CD4-positive, alpha-beta memory T cell (primary cell): ENCODE measurements around the gene CDK7. TPM values are rescaled to one million over a fixed set of nuclear protein-coding genes. Genes with fewer than 3 reads are reported as not detected.
"Not testable (repeated sequence)": the region's sequence is repeated elsewhere in the genome, so short reads cannot be mapped to it uniquely, and the experiment has no call there.

Source experiments
- CTCF ChIA-PET: fragments of 350-600 bp; sonication (Branson Sonifier 250); formaldehyde crosslinking; loops from one replicate; lab custom pipeline; 2021; ENCODE audit warnings: inconsistent platforms; ENCODE audit not compliant: partially characterized antibody; lab: Charles Lee
- POLR2A ChIA-PET: fragments of 350-600 bp; sonication (Branson Sonifier 250); formaldehyde crosslinking; loops from one replicate; lab custom pipeline; 2021; ENCODE audit not compliant: partially characterized antibody; lab: Charles Lee
- DNase-seq, 5 donors: peaks; one replicate each; pipeline versions ENCODE4 v3.0.0 to v3.0.0-alpha.2; 2020 to 2022; ENCODE audit warnings: mixed read lengths in 1 of 5
- H3K27ac ChIP-seq: one replicate; pipeline ENCODE4 v1.7.0; 2013; ENCODE audit warnings: low read depth, low read length
- H3K27me3 ChIP-seq: 2 replicates; pipeline ENCODE4 v1.7.0; 2013; ENCODE audit warnings: mild to moderate bottlenecking, low read length, moderate library complexity; ENCODE audit not compliant: insufficient read depth
- H3K36me3 ChIP-seq: 2 replicates; pipeline ENCODE4 v1.7.0; 2013; ENCODE audit warnings: mild to moderate bottlenecking, low read length, moderate library complexity; ENCODE audit not compliant: insufficient read depth
- H3K4me1 ChIP-seq: 2 replicates; pipeline ENCODE4 v1.7.0; 2013; ENCODE audit warnings: mild to moderate bottlenecking, low read length, moderate library complexity; ENCODE audit not compliant: insufficient read depth
- H3K4me3 ChIP-seq, 2 donors: one replicate each; pipeline ENCODE4 v1.7.0; 2013; ENCODE audit warnings: low read length in 2 of 2, mild to moderate bottlenecking in 1 of 2
- H3K9me3 ChIP-seq, 2 donors: one replicate each; pipeline ENCODE4 v1.7.0; 2013; ENCODE audit warnings: low read length in 2 of 2, control low read depth in 1 of 2; ENCODE audit not compliant: control insufficient read depth in 1 of 2
- H3K27ac Mint-ChIP-seq, 7 donors: one replicate each; pipeline ENCODE4 v1.8.0; 2020 to 2021; ENCODE audit warnings: mixed read lengths in 7 of 7, mild to moderate bottlenecking in 6 of 7, inconsistent platforms in 3 of 7, moderate library complexity in 3 of 7
- H3K27me3 Mint-ChIP-seq, 2 donors: one replicate each; pipeline ENCODE4 v1.8.0; 2020 to 2021; ENCODE audit warnings: mixed read lengths in 2 of 2
- H3K36me3 Mint-ChIP-seq, 2 donors: one replicate each; pipeline ENCODE4 v1.8.0; 2020 to 2021; ENCODE audit warnings: mixed read lengths in 2 of 2, inconsistent platforms in 1 of 2, mild to moderate bottlenecking in 1 of 2
- H3K4me1 Mint-ChIP-seq, 4 donors: one replicate each; pipeline ENCODE4 v1.8.0; 2020 to 2021; ENCODE audit warnings: mixed read lengths in 4 of 4, mild to moderate bottlenecking in 1 of 4
- H3K4me3 Mint-ChIP-seq, 8 donors: one replicate each; pipeline ENCODE4 v1.8.0; 2020 to 2021; ENCODE audit warnings: mixed read lengths in 8 of 8, mild to moderate bottlenecking in 7 of 8, moderate library complexity in 6 of 8, inconsistent platforms in 3 of 8
- H3K9me3 Mint-ChIP-seq, 8 donors: one replicate each; pipeline ENCODE4 v1.8.0; 2020 to 2021; ENCODE audit warnings: mixed read lengths in 8 of 8, mild to moderate bottlenecking in 5 of 8, inconsistent platforms in 3 of 8, moderate library complexity in 1 of 8
- intact Hi-C: fragments of 100-400 bp; cut with micrococcal nuclease; formaldehyde crosslinking; loops from one replicate; pipeline ENCODE4 v1.15.1; 2023
- polyA plus RNA-seq, 2 donors: library from polyadenylated mRNA; unstranded; fragments of 300-500 nt; fragmentation: Illumina TruSeq; gene quantifications; one replicate each; pipeline ENCODE4 v1.2.3, GENCODE V29; 2021
- total RNA-seq, 2 experiments: library from RNA; stranded (reverse); gene quantifications; one replicate each; pipeline ENCODE4 v1.2.3, GENCODE V29; 2021

Gene CDK7
- total and polyA plus RNA-seq, 4 experiments from 2014 or later: 16.5 to 34.4 (median 22.6) TPM

GRCh38 chr5:69219939-69220338 lies 14.7 kb upstream of the CDK7 start:
- DNase-seq: no peak
- Mint-ChIP-seq H3K36me3 (peaks cover 5 to 11% of the 10 kb centered on the region in 2 donors), H3K27ac (no peak overlapping the region), H3K4me3 (peak overlapping the region in 1 of 8 donors; percentile 29), H3K9me3 (peaks cover 0 to 4% (median 0%) of the 10 kb centered on the region in 8 donors), H3K27me3 (no peaks in the 10 kb centered on the region), H3K4me1 (peaks cover 19 to 27% (median 25%) of the 10 kb centered on the region in 4 donors)
- intact Hi-C loops: no loop called here
- Histone ChIP-seq H3K4me1 (peaks cover 22% of the 10 kb centered on the region), H3K36me3 (no peaks in the 10 kb centered on the region), H3K4me3 (no peak overlapping the region), H3K27me3 (no peaks in the 10 kb centered on the region), H3K9me3 (no peaks in the 10 kb centered on the region), H3K27ac (no peak overlapping the region)
- ChIA-PET CTCF (interaction anchor here (1.0 to 1.3 kb wide), 3 partner anchors 8 to 126 kb away, joined by 4 to 5 read pairs (median 4); partner anchors contain the start of gene SLC30A5), POLR2A (interaction anchor here (8.0 kb wide), 1 partner anchor 14 kb away, joined by 81 read pairs; the partner anchor contains the start of gene CDK7)

GRCh38 chr5:69220371-69220770 lies 14.3 kb upstream of the CDK7 start:
- DNase-seq, H3K27ac ChIP-seq, H3K9me3 ChIP-seq, H3K4me3 ChIP-seq, H3K27ac Mint-ChIP-seq, H3K27me3 Mint-ChIP-seq, H3K36me3 ChIP-seq, H3K27me3 ChIP-seq, intact Hi-C loops, H3K9me3 Mint-ChIP-seq: not testable (repeated sequence)
- CTCF ChIA-PET: interaction anchor here (1.1 kb wide), 1 partner anchor 127 kb away, joined by 4 read pairs; the partner anchor contains the start of gene SLC30A5
- Mint-ChIP-seq H3K4me1 (peaks cover 19 to 27% (median 24%) of the 10 kb centered on the region in 4 donors), H3K36me3 (peaks cover 5 to 11% of the 10 kb centered on the region in 2 donors), H3K4me3 (peak overlapping the region in 1 of 8 donors; percentile 29)
- H3K4me1 ChIP-seq: peaks cover 22% of the 10 kb centered on the region
- POLR2A ChIA-PET: interaction anchor here (8.0 kb wide), 1 partner anchor 13 kb away, joined by 81 read pairs; the partner anchor contains the start of gene CDK7

- H3K9me3 ChIP-seq, H3K36me3 ChIP-seq, H3K4me3 ChIP-seq, H3K4me3 Mint-ChIP-seq, H3K27me3 Mint-ChIP-seq, H3K9me3 Mint-ChIP-seq, intact Hi-C loops, DNase-seq, H3K27ac Mint-ChIP-seq, CTCF ChIA-PET, H3K27ac ChIP-seq, H3K27me3 ChIP-seq: not testable (repeated sequence)
- peaks cover 22% of the 10 kb centered on the region for H3K4me1 ChIP-seq
- peaks cover 19 to 26% (median 24%) of the 10 kb centered on the region in 4 donors for H3K4me1 Mint-ChIP-seq
- peaks cover 5 to 13% of the 10 kb centered on the region in 2 donors for H3K36me3 Mint-ChIP-seq
- POLR2A ChIA-PET: interaction anchor here (8.0 kb wide), 1 partner anchor 13 kb away, joined by 81 read pairs; the partner anchor contains the start of gene CDK7
Observed at GRCh38 chr5:69220833-69221232, 13.9 kb upstream of the CDK7 start.

GRCh38 chr5:69224520-69224919 lies 10.2 kb upstream of the CDK7 start:
- H3K27me3 Mint-ChIP-seq: no peaks in the 10 kb centered on the region
- H3K4me1 Mint-ChIP-seq: peaks cover 0 to 6% (median 3%) of the 10 kb centered on the region in 4 donors
- no peak overlapping the region for H3K4me3 ChIP-seq
- no peaks in the 10 kb centered on the region for H3K9me3 ChIP-seq
- no peak overlapping the region for H3K27ac ChIP-seq
- no peak overlapping the region for H3K27ac Mint-ChIP-seq
- H3K4me1 ChIP-seq: peaks cover 2% of the 10 kb centered on the region
- DNase-seq: no peak
- H3K4me3 Mint-ChIP-seq: no peak overlapping the region
- no peaks in the 10 kb centered on the region for H3K27me3 ChIP-seq
- peaks cover 5 to 10% of the 10 kb centered on the region in 2 donors for H3K36me3 Mint-ChIP-seq
- ChIA-PET POLR2A (interaction anchor here (0.6 kb wide), 1 partner anchor 138 kb away, joined by 3 read pairs; no protein-coding TSS in a partner anchor), CTCF (no interaction called here)
- intact Hi-C loops: no loop called here
- peaks cover 13% of the 10 kb centered on the region for H3K36me3 ChIP-seq
- peaks cover 0 to 1% (median 0%) of the 10 kb centered on the region in 8 donors for H3K9me3 Mint-ChIP-seq

- Mint-ChIP-seq H3K9me3 (no peaks in the 10 kb centered on the region), H3K27me3 (no peaks in the 10 kb centered on the region), H3K4me1 (peaks cover 0 to 4% (median 2%) of the 10 kb centered on the region in 4 donors), H3K27ac (no peak overlapping the region), H3K4me3 (no peak overlapping the region), H3K36me3 (peaks cover 0 to 13% of the 10 kb centered on the region in 2 donors)
- POLR2A ChIA-PET: interaction anchor here (1.5 kb wide), 1 partner anchor 9 kb away, joined by 6 read pairs; the partner anchor contains the start of gene CDK7
- Histone ChIP-seq H3K4me3 (no peak overlapping the region), H3K36me3 (peaks cover 13% of the 10 kb centered on the region), H3K4me1 (no peaks in the 10 kb centered on the region), H3K27ac (no peak overlapping the region), H3K9me3 (no peaks in the 10 kb centered on the region), H3K27me3 (no peaks in the 10 kb centered on the region)
- intact Hi-C loops: no loop called here
- no peak for DNase-seq
- CTCF ChIA-PET: no interaction called here
Observed at GRCh38 chr5:69225860-69226259, 8.8 kb upstream of the CDK7 start.

- Histone ChIP-seq H3K4me1 (peaks cover 5% of the 10 kb centered on the region), H3K36me3 (peaks cover 13% of the 10 kb centered on the region), H3K27ac (no peak overlapping the region), H3K27me3 (no peaks in the 10 kb centered on the region), H3K9me3 (no peaks in the 10 kb centered on the region), H3K4me3 (no peak overlapping the region)
- DNase-seq: no peak
- intact Hi-C loops: loop anchor here (5.0 kb wide), 1 partner anchor 188 kb away; no protein-coding TSS in a partner anchor
- ChIA-PET POLR2A (interaction anchor here (7.8 kb wide), 1 partner anchor 11 kb away, joined by 81 read pairs; a partner anchor contains a TSS), CTCF (no interaction called here)
- peaks cover 0 to 21% of the 10 kb centered on the region in 2 donors for H3K36me3 Mint-ChIP-seq
- no peak overlapping the region for H3K27ac Mint-ChIP-seq
- H3K4me1 Mint-ChIP-seq: peaks cover 1 to 16% (median 7%) of the 10 kb centered on the region in 4 donors
- H3K4me3 Mint-ChIP-seq: no peak overlapping the region
- no peaks in the 10 kb centered on the region for H3K9me3 Mint-ChIP-seq
- H3K27me3 Mint-ChIP-seq: no peaks in the 10 kb centered on the region
Observed at GRCh38 chr5:69230181-69230580, 4.5 kb upstream of the CDK7 start.

- Histone ChIP-seq H3K4me3 (no peak overlapping the region), H3K27me3 (no peaks in the 10 kb centered on the region), H3K27ac (no peak overlapping the region), H3K4me1 (peaks cover 15% of the 10 kb centered on the region), H3K9me3 (no peaks in the 10 kb centered on the region), H3K36me3 (peaks cover 13% of the 10 kb centered on the region)
- no peak for DNase-seq
- H3K4me1 Mint-ChIP-seq: peaks cover 7 to 27% (median 14%) of the 10 kb centered on the region in 4 donors
- CTCF ChIA-PET: no interaction called here
- no peak overlapping the region for H3K4me3 Mint-ChIP-seq
- intact Hi-C loops: loop anchor here (5.0 kb wide), 1 partner anchor 189 kb away; no protein-coding TSS in a partner anchor
- H3K27ac Mint-ChIP-seq: peak overlapping the region in 2 of 7 donors; percentile 16 to 24
- no peaks in the 10 kb centered on the region for H3K27me3 Mint-ChIP-seq
- H3K9me3 Mint-ChIP-seq: no peaks in the 10 kb centered on the region
- H3K36me3 Mint-ChIP-seq: peaks cover 0 to 18% of the 10 kb centered on the region in 2 donors
- POLR2A ChIA-PET: interaction anchor here (7.8 kb wide), 1 partner anchor 12 kb away, joined by 81 read pairs; a partner anchor contains a TSS
Observed at GRCh38 chr5:69231281-69231680, 3.4 kb upstream of the CDK7 start.
